Psoas muscle (tissue), 8 donors: Measurements from ENCODE around the gene HMCN2. TPM values are rescaled to one million over a fixed set of nuclear protein-coding genes. Genes with fewer than 3 reads are reported as not detected.
"Not testable (repeated sequence)": the region's sequence is repeated elsewhere in the genome, so short reads cannot be mapped to it uniquely, and the experiment has no call there.

Experiments used
- ATAC-seq, 4 donors: fragments of 200-7000 bp; cut with Tn5 transposase; one replicate each; pipeline ENCODE4 v1.9.1; 2020; ENCODE audit warnings: moderate library complexity in 3 of 4, mild to moderate bottlenecking in 2 of 4
- DNase-seq, 2 donors: peaks; one replicate each; pipeline ENCODE4 v3.0.0-alpha.2; 2020
- H3K27ac ChIP-seq: fragments of 200-600 bp; one replicate; pipeline ENCODE4 v1.8.0; 2022
- H3K27me3 ChIP-seq, 3 donors: fragments of 200-600 bp in 1 of 3; one replicate each; pipeline versions ENCODE4 v1.6.1 to v1.8.0; 2013 to 2022; ENCODE audit warnings: low read length in 2 of 3, mild to moderate bottlenecking in 2 of 3, moderate library complexity in 1 of 3; ENCODE audit not compliant: insufficient read depth in 3 of 3
- H3K36me3 ChIP-seq, 2 donors: fragments of 200-600 bp in 1 of 2; one replicate each; pipeline versions ENCODE4 v1.6.1 to v1.8.0; 2013 to 2022; ENCODE audit warnings: low read depth in 1 of 2, mild to moderate bottlenecking in 1 of 2, moderate library complexity in 1 of 2; ENCODE audit not compliant: insufficient read depth in 1 of 2
- H3K4me1 ChIP-seq: fragments of 200-600 bp; one replicate; pipeline ENCODE4 v1.8.0; 2022
- H3K4me3 ChIP-seq: fragments of 200-600 bp; one replicate; pipeline ENCODE4 v1.8.0; 2022; ENCODE audit warnings: mild to moderate bottlenecking
- H3K9me3 ChIP-seq: fragments of 200-600 bp; one replicate; pipeline ENCODE4 v1.8.0; 2022
- WGBS, 3 donors: extraction: QIAGEN DNeasy Blood & Tissue Kit; methylation state at CpG; one replicate each; pipeline versions ENCODE4 v1.1.6 to v1.1.7; 2013; 5-methylcytosine and 5-hydroxymethylcytosine counted together
- intact Hi-C, 2 donors: fragments of 100-400 bp; cut with DNase I; formaldehyde crosslinking; loops; one replicate each; pipeline versions ENCODE4 v1.11.0 to v1.14.2; 2022
- polyA plus RNA-seq, 3 donors: library from polyadenylated mRNA; stranded (reverse); fragments of 200-250 nt; gene quantifications; one replicate each; pipeline ENCODE4 v1.2.3, GENCODE V29; 2013
- total RNA-seq, 4 donors: library from RNA; stranded (reverse); fragmentation: NEBNext Ultra II Directional in 2 of 4; extraction: Animal tissue kit (Norgen Biotek cat#: 25700) in 2 of 4; gene quantifications; one replicate each; pipeline versions ENCODE4 v1.2.1 to v1.2.4, GENCODE V29; 2021 to 2023
- TF ChIP-seq, protein P1 (sequence below): fragments of 200-600 bp; IDR thresholded peaks from one replicate; pipeline ENCODE4 v1.8.0; 2022; ENCODE audit warnings: antibody characterized with exemption
- donor health status: healthy with polysubstance abuse.
- donor health status: DM: no; HTN: no; CAD: no; lungs with moderate emphysema.
- donor health status: Bipolar disorder and iron deficiency.
- donor health status: healthy.
- donor health status: DM: yes; HTN: yes; CAD: no.
- donor health status: DM: no; HTN: no; CAD: no.
- donor health status: DM: no; HTN: no; CAD: no.
- donor health status: DM: yes; HTN: yes; CAD: no.

Gene HMCN2
- total and polyA plus RNA-seq, 7 donors, result 3.6 to 13.2 (median 6.7) TPM

DNA sequence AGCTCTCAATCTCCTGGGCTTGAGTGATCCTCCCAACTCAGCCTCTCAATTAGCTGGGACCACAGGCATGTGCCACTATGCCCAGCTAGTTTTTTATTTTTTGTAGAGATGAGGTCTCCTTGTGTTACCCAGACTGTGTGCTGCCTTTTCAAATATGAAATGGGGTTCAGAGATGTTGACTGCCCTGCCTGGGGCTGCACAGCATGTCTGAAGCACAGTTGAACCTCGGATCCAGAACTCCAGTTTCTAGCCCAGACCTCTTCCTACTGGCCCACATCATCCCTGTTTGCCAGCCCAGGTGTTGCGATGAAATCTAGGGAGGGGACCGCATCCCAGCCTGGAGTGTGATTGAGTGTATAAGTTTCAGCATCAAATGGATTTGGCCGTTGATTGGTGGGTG is 69.4 kb downstream of the HMCN2 start:
- Histone ChIP-seq H3K9me3 (no peaks in the 10 kb centered on the region), H3K36me3 (no peaks in the 10 kb centered on the region), H3K27me3 (peaks cover 0 to 46% (median 19%) of the 10 kb centered on the region in 3 donors), H3K27ac (no peak overlapping the region), H3K4me1 (no peaks in the 10 kb centered on the region), H3K4me3 (no peak overlapping the region)
- ATAC-seq, result no peak
- intact Hi-C loops, result no loop called here
- DNase-seq, result no peak
- 84 to 86% (median 84%) methylated on average over 4 of the region's 4 CpGs for WGBS, 3 donors
- TF ChIP-seq, protein P1, sequence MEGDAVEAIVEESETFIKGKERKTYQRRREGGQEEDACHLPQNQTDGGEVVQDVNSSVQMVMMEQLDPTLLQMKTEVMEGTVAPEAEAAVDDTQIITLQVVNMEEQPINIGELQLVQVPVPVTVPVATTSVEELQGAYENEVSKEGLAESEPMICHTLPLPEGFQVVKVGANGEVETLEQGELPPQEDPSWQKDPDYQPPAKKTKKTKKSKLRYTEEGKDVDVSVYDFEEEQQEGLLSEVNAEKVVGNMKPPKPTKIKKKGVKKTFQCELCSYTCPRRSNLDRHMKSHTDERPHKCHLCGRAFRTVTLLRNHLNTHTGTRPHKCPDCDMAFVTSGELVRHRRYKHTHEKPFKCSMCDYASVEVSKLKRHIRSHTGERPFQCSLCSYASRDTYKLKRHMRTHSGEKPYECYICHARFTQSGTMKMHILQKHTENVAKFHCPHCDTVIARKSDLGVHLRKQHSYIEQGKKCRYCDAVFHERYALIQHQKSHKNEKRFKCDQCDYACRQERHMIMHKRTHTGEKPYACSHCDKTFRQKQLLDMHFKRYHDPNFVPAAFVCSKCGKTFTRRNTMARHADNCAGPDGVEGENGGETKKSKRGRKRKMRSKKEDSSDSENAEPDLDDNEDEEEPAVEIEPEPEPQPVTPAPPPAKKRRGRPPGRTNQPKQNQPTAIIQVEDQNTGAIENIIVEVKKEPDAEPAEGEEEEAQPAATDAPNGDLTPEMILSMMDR, result no peak

- WGBS, 3 donors, result 40 to 57% (median 45%) methylated on average over 6 of the region's 6 CpGs
- no peaks in the 10 kb centered on the region for H3K9me3 ChIP-seq
- no peak overlapping the region for H3K27ac ChIP-seq
- H3K4me1 ChIP-seq, result no peaks in the 10 kb centered on the region
- intact Hi-C loops, result no loop called here
- no peak overlapping the region for H3K4me3 ChIP-seq
- DNase-seq (no peak), ATAC-seq (no peak)
- H3K27me3 ChIP-seq, result peaks cover 0 to 39% (median 18%) of the 10 kb centered on the region in 3 donors
- H3K36me3 ChIP-seq, result no peaks in the 10 kb centered on the region
- TF ChIP-seq, protein P1, result no peak
These were observed 70.6 kb downstream of the HMCN2 start for GRCh38 chr9:130336027-130336610.

- no peak for ATAC-seq
- H3K36me3 ChIP-seq, result no peaks in the 10 kb centered on the region
- intact Hi-C loops, result no loop called here
- TF ChIP-seq, protein P1, result no peak
- 21 to 35% (median 22%) methylated on average over 7 to 9 of the region's 9 CpGs for WGBS, 3 donors
- peaks cover 0 to 34% (median 13%) of the 10 kb centered on the region in 3 donors for H3K27me3 ChIP-seq
- no peaks in the 10 kb centered on the region for H3K4me1 ChIP-seq
- DNase-seq, result no peak
- no peaks in the 10 kb centered on the region for H3K9me3 ChIP-seq
- H3K4me3 ChIP-seq, result no peak overlapping the region
- no peak overlapping the region for H3K27ac ChIP-seq
These were observed 71.3 kb downstream of the HMCN2 start for GRCh38 chr9:130336885-130337284.

- H3K27ac ChIP-seq, result no peak overlapping the region
- DNase-seq (no peak), ATAC-seq (no peak)
- H3K4me1 ChIP-seq, result no peaks in the 10 kb centered on the region
- TF ChIP-seq, protein P1, result no peak
- no peaks in the 10 kb centered on the region for H3K9me3 ChIP-seq
- H3K27me3 ChIP-seq, result peaks cover 0 to 34% (median 9%) of the 10 kb centered on the region in 3 donors
- 44 to 67% (median 53%) methylated on average over 8 to 9 of the region's 9 CpGs for WGBS, 3 donors
- H3K36me3 ChIP-seq, result no peaks in the 10 kb centered on the region
- no peak overlapping the region for H3K4me3 ChIP-seq
- intact Hi-C loops, result no loop called here
These were observed 71.8 kb downstream of the HMCN2 start for GRCh38 chr9:130337318-130337717.

GRCh38 chr9:130337784-130338380 is 72.3 kb downstream of the HMCN2 start:
- no peak for DNase-seq
- no peak overlapping the region for H3K27ac ChIP-seq
- 85 to 93% (median 89%) methylated on average over 16 of the region's 16 CpGs for WGBS, 3 donors

GRCh38 chr9:130338891-130339290 is 73.3 kb downstream of the HMCN2 start:
- H3K27me3 ChIP-seq, result peaks cover 0 to 38% (median 6%) of the 10 kb centered on the region in 3 donors
- H3K4me1 ChIP-seq, H3K27ac ChIP-seq, intact Hi-C loops, DNase-seq, H3K36me3 ChIP-seq, H3K4me3 ChIP-seq, H3K9me3 ChIP-seq, ATAC-seq: not testable (repeated sequence)
- WGBS, 3 donors, result 95 to 99% (median 95%) methylated on average over 8 of the region's 8 CpGs

More at GRCh38 chr9:130337784-130338380, 72.3 kb downstream of the HMCN2 start:
- ATAC-seq, result no peak
- intact Hi-C loops, result no loop called here
- no peaks in the 10 kb centered on the region for H3K4me1 ChIP-seq
- TF ChIP-seq, protein P1, result no peak
- H3K27me3 ChIP-seq, result peaks cover 0 to 39% (median 9%) of the 10 kb centered on the region in 3 donors
- no peaks in the 10 kb centered on the region for H3K36me3 ChIP-seq
- no peak overlapping the region for H3K4me3 ChIP-seq
- no peaks in the 10 kb centered on the region for H3K9me3 ChIP-seq
